H1 (cell line): Measurements from ENCODE around the gene KLHL24. TPM values are rescaled to one million over a fixed set of nuclear protein-coding genes. Genes with fewer than 3 reads are reported as not detected.

Experiments
- ATF2 ChIP-seq: IDR thresholded peaks from 2 replicates; pipeline ENCODE4 v1.6.1; 2012; ENCODE audit warnings: low read length, inconsistent platforms
- CHD2 ChIP-seq: IDR thresholded peaks from 2 replicates; pipeline ENCODE4 v1.6.1; 2012; ENCODE audit warnings: low read length, improper control_type of control experiment
- EGR1 ChIP-seq: IDR thresholded peaks from 2 replicates; pipeline ENCODE4 v1.6.1; 2011; ENCODE audit warnings: low read depth, low read length, borderline replicate concordance
- JUN ChIP-seq: IDR thresholded peaks from 2 replicates; pipeline ENCODE4 v1.6.1; 2011; ENCODE audit warnings: low read depth, mild to moderate bottlenecking, improper control_type of control experiment, low read length
- SUZ12 ChIP-seq: fragments of 200-600 bp; sonication (generic); IDR thresholded peaks from 2 replicates; pipeline ENCODE4 v1.6.1; 2012; ENCODE audit warnings: mild to moderate bottlenecking, inconsistent platforms, low read length, moderate library complexity, mixed read lengths
- polyA plus RNA-seq, 7 experiments: library from polyadenylated mRNA; depleted of rRNA in 3 of 7; stranded (reverse) in 5 of 7; unstranded in 2 of 7; fragments of >200 nt in 5 of 7; fragments of 200-250 nt in 2 of 7; gene quantifications; 1 replicate in 5 of 7; 2 replicates in 1 of 7; 4 replicates in 1 of 7; pipeline versions ENCODE4 v1.2.1 to v1.2.3, GENCODE V29; 2011 to 2013; ENCODE audit warnings: missing spikeins in 2 of 7, mixed read lengths in 2 of 7
- total RNA-seq: library from RNA; stranded (reverse); fragmentation: NEBNext Ultra II Directional; extraction: Animal tissue kit (Norgen Biotek cat#: 25700); gene quantifications from 2 replicates; pipeline ENCODE4 v1.2.1, GENCODE V29; 2021

The KLHL24 gene
- total and polyA plus RNA-seq, 2 of the 8 experiments (the other 6 are each of a cell fraction or from before 2014, with no cell fraction given), result 12.5 to 36.2 TPM

DNA sequence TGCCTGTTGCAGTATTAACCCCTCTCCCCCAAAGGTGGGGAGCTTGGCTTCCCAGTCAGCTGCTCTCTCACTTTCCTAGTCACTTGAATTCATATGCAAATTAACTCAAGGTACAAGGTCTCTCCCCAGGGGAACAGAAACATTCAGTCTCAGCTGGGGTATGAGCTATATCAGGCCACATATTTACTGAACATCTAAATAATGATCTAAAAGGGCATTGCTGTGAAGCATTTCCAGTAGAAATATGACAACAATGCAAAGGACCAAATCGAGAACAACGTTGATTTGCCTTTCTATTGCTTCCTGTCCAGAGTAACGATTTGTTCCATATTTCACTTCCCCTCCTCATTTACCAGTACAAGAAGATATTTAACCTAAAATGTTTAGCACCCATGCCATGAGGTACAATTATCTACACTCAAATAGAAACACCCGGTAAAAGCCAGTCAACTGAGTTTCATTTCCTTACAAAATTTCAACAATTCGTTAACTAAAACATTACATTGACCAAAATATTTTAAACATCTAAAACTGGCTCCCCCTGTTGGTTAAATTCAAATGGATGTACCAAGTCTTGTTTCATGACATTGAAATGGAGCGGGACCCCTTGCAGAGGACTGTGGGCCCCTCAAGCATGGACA is 43.4 kb upstream of the KLHL24 start (continued):
- TF ChIP-seq EGR1 (no peak), ATF2 (no peak), SUZ12 (no peak), JUN (no peak), CHD2 (no peak)
